Adipocyte (in vitro differentiated cells): ENCODE measurements around the gene ANKRD9.
"Not testable (repeated sequence)": the region's sequence is repeated elsewhere in the genome, so short reads cannot be mapped to it uniquely, and the experiment has no call there.

Source experiments
- DNase-seq: peaks from one replicate; pipeline ENCODE4 v3.0.0-alpha.2; 2015; ENCODE audit warnings: low read depth
- H3K27me3 ChIP-seq: replicated peaks from 2 replicates; pipeline ENCODE4 v1.7.0; 2013; ENCODE audit warnings: mild to moderate bottlenecking, low read length, moderate library complexity; ENCODE audit not compliant: control insufficient read depth, insufficient read depth
- H3K36me3 ChIP-seq: 2 replicates; pipeline ENCODE4 v1.7.0; 2013; ENCODE audit warnings: low read length, mild to moderate bottlenecking, moderate library complexity; ENCODE audit not compliant: control insufficient read depth, insufficient read depth, severe bottlenecking
- H3K4me1 ChIP-seq: 2 replicates; pipeline ENCODE4 v1.7.0; 2013; ENCODE audit warnings: mild to moderate bottlenecking, low read length, moderate library complexity; ENCODE audit not compliant: control insufficient read depth, insufficient read depth
- H3K4me3 ChIP-seq: 2 replicates; pipeline ENCODE4 v1.7.0; 2013; ENCODE audit warnings: mild to moderate bottlenecking, low read length, moderate library complexity
- H3K9ac ChIP-seq: 2 replicates; pipeline ENCODE4 v1.7.0; 2013; ENCODE audit warnings: mild to moderate bottlenecking, low read length, moderate library complexity
- H3K9me3 ChIP-seq: 2 replicates; pipeline ENCODE4 v1.7.0; 2013; ENCODE audit warnings: mild to moderate bottlenecking, low read length, moderate library complexity; ENCODE audit not compliant: control insufficient read depth

Gene ANKRD9, protein sequence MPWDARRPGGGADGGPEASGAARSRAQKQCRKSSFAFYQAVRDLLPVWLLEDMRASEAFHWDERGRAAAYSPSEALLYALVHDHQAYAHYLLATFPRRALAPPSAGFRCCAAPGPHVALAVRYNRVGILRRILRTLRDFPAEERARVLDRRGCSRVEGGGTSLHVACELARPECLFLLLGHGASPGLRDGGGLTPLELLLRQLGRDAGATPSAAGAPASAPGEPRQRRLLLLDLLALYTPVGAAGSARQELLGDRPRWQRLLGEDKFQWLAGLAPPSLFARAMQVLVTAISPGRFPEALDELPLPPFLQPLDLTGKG

GRCh38 chr14:102509746-102510615, at the start of gene ANKRD9:
Gene ANKRD9, minus strand, starts transcription at chr14:102509776. Its CDS starts 1,887 bp downstream, at chr14:102507889.
- DNase-seq = peak; percentile 98
- no peaks in the 10 kb centered on the region for H3K27me3 ChIP-seq
- H3K9ac ChIP-seq = peak within 1 kb of the TSS; percentile 84
- no peaks in the 10 kb centered on the region for H3K9me3 ChIP-seq
- peaks cover 6% of the 10 kb centered on the region for H3K36me3 ChIP-seq
- H3K4me3 ChIP-seq = peak within 1 kb of the TSS; percentile 85
- H3K4me1 ChIP-seq = peaks cover 24% of the 10 kb centered on the region

DNA sequence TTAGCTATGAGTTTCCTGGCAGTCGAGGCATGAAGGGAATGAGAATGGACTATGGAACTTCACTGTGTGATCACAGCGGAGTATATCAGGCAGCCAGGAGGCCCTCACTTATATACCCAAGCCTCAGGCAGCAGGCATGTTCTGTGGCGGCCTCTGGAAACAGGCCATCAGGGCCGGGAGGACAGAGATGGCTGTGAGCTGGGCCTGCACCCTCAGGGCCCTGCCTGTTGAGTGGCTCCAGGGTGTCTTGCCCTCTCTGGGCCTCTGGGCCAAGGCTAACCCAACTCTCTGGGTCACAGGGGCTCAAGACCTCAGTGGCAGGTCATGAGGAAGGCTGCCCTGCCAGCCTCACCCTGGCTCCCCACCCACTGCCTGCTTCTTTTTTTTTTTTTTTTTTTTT, 49.0 kb upstream of the ANKRD9 start:
- no peak for DNase-seq
- no peaks in the 10 kb centered on the region for H3K9me3 ChIP-seq
- no peaks in the 10 kb centered on the region for H3K27me3 ChIP-seq
- H3K36me3 ChIP-seq = no peaks in the 10 kb centered on the region
- no peak overlapping the region for H3K9ac ChIP-seq
- no peak overlapping the region for H3K4me3 ChIP-seq
- H3K4me1 ChIP-seq = no peaks in the 10 kb centered on the region

DNA sequence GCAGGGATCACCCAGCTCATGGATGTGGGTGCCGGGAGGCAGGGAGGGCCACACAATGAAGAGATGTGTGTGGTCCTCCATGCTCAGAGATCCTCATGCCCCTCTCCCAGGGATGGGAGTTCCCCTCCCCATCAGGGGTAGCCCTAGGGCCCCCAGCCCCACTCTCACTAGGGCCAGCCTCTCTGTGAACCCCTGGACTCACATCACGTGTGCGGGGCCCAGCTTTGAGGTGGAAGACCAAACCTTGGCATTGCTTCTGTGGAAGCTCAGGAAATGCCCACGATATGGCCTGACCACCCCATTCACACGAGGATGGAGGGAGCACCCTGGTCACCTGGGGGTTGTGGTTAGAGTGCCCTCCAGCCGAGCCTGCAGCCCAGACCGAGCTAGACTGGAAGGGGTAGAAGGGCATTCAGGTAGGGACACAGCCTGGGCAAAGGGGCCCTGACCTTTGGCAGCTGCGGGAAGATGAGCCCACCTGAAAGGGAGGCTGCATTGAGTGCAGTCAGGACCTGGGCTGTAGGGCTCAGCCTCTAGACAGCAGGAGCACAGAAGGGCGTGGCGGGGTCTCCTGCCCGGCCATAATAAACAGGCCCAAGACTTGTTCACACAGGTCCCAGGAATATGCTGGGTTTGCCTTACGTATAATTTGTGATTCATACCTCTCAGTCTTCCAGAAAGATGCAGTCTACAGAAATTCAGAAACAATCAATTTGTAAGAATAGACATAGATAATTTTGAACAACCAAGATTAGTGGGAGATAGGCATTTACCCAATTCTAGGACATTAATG, 48.1 kb upstream of the ANKRD9 start:
- Histone ChIP-seq H3K4me3 (no peak overlapping the region), H3K27me3 (no peaks in the 10 kb centered on the region), H3K4me1 (peaks cover 4% of the 10 kb centered on the region), H3K36me3 (no peaks in the 10 kb centered on the region), H3K9me3 (no peaks in the 10 kb centered on the region), H3K9ac (no peak overlapping the region)
- DNase-seq = no peak

DNA sequence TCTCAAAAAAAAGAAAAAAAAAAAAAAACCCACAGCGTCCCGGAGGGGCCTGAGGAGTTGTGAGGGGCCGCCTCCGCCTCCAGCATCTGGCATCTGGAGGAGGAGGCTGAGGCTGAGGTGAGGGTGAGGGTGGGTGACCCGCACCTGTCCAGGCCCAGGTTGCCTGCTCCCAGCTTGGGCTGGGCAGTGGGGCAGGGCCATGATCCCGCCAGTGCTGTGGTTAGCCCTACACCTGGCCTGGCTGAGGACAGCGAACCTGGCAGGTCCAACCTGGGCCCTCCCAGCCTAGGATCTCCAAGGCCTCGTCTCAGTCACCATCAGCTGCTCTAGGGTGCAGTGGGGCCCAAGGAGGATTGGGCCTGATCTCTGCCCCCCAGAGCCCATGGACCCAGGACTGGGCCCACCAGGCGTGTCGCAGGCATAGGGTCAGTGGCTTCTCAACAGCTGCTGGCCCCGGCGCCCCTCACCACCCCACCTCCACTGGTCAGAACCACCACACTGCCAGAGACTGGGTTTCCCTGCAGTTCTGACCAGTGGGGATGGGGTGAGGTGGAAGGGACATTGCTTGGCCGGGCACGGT, 46.6 kb upstream of the ANKRD9 start:
- Histone ChIP-seq H3K9ac (no peak overlapping the region), H3K4me3 (no peak overlapping the region), H3K36me3 (no peaks in the 10 kb centered on the region), H3K4me1 (peaks cover 15% of the 10 kb centered on the region), H3K9me3 (no peaks in the 10 kb centered on the region), H3K27me3 (no peaks in the 10 kb centered on the region)
- no peak for DNase-seq

DNA sequence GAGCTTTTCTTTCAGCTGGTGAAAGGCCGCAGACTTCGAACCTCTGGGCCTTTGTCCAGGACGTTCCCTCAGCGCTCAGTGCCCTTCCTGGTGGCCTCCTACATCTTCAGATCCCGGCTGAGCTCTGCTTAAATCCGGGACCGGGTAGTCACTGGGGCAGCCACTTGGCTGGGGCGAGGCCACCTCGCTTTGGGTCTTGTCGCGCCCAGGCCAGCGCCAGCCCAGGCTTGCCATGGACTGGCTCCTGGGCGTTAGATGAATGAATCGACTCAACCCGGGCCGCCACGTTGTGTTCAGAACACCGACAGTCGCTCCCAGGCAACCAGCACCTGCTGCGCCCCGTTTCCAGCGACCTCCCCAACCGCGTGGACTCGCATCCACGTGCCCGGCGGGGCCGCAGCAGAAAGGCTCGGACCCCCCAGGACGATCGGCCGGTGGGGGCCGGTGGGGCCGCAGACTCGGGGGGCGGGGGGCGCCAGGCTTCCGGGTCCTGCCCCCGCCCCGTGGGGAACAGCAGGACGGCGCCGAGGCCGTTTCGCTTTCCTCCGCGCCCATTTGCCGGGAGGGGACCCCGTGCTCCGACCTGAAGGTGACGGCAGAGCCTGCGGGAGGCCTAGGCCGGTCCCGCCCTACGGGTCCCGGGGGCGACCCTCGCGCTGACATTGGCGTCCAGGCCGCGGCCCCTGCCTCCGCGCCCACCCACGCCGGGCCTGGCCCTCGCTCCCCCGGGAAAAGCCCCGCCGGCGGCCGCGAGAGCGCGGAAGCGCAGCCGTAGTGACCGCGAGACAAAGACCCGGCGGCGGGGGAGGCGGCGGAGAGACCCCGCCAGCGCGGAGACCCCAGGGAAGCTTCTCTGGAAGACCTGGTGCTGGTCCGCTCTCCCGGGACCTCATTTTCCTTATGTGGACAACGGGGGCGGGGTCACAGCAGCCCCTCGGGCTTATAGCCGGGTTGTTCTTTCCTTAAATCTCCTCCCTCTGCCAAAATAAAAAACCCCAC, 45.5 kb upstream of the ANKRD9 start:
- Histone ChIP-seq H3K4me1 (peaks cover 15% of the 10 kb centered on the region), H3K4me3 (peak overlapping the region; percentile 80), H3K9ac (peak overlapping the region; percentile 80), H3K9me3 (no peaks in the 10 kb centered on the region), H3K27me3 (no peaks in the 10 kb centered on the region), H3K36me3 (no peaks in the 10 kb centered on the region)
- DNase-seq = peak; percentile 69

DNA sequence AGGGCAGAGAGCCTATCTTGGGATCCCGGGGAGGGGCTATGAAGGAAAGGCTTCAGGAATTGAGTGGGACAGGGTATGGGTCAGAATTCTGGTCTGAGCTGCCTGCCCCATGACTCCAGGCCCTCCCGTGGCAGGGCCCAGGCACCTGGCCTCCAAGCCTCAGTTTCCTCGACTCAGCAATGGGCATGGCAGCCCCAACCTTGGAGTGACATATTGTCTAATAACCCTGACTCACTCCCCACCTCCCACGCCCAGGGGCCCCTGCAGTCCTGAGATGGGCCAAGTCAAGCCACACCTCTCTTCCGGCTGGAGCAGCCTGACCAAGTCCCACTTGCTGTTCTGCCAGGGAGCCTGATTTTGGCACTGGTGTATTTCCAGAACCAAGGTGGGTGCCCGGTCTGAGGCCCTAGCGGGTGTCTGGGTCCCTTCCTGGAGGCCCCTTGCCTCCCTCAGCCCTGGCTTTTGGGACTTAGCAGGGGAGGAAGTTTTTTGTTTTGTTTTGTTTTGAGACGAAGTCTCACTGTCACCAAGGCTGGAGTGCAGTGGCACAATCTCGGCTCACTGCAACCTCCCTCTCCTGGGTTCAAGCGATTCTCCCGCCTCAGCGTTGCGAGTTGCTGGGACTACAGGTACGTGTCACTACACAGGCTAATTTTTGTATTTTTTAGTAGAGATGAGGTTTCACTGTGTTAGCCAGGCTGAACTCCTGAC, 42.6 kb upstream of the ANKRD9 start:
- peak overlapping the region; percentile 56 for H3K9ac ChIP-seq
- peaks cover 15% of the 10 kb centered on the region for H3K4me1 ChIP-seq
- H3K9me3 ChIP-seq = no peaks in the 10 kb centered on the region
- H3K4me3 ChIP-seq = peak overlapping the region; percentile 54
- peaks cover 1% of the 10 kb centered on the region for H3K27me3 ChIP-seq
- no peak for DNase-seq
- H3K36me3 ChIP-seq = no peaks in the 10 kb centered on the region

- H3K4me3 ChIP-seq, H3K27me3 ChIP-seq, H3K9ac ChIP-seq, DNase-seq, H3K36me3 ChIP-seq, H3K9me3 ChIP-seq: not testable (repeated sequence)
- peaks cover 16% of the 10 kb centered on the region for H3K4me1 ChIP-seq
Measured at GRCh38 chr14:102550927-102551401, 41.4 kb upstream of the ANKRD9 start.

GRCh38 chr14:102548616-102549240, 39.2 kb upstream of the ANKRD9 start:
- no peak overlapping the region for H3K4me3 ChIP-seq
- H3K4me1 ChIP-seq = peaks cover 24% of the 10 kb centered on the region
- DNase-seq = no peak
- no peak overlapping the region for H3K9ac ChIP-seq
- no peaks in the 10 kb centered on the region for H3K36me3 ChIP-seq
- H3K27me3 ChIP-seq = peaks cover 10% of the 10 kb centered on the region
- no peaks in the 10 kb centered on the region for H3K9me3 ChIP-seq

- Histone ChIP-seq H3K27me3 (peaks cover 16% of the 10 kb centered on the region), H3K4me1 (peaks cover 9% of the 10 kb centered on the region), H3K4me3 (no peak overlapping the region), H3K36me3 (no peaks in the 10 kb centered on the region), H3K9me3 (no peaks in the 10 kb centered on the region), H3K9ac (no peak overlapping the region)
- DNase-seq = peak; percentile 16
Measured at GRCh38 chr14:102545461-102546265, 36.1 kb upstream of the ANKRD9 start.
